B cell (primary cell): ENCODE data around the gene MAB21L4. TPM values are rescaled to one million over a fixed set of nuclear protein-coding genes. Genes with fewer than 3 reads are reported as not detected.

Experiments used
- ATAC-seq: fragments of 200-7000 bp; cut with Tn5 transposase; one replicate; pipeline ENCODE4 v1.10.0; 2021; ENCODE audit warnings: low read depth, mild to moderate bottlenecking, moderate number of reproducible peaks, moderate library complexity
- CTCF ChIA-PET: fragments of 350-600 bp; sonication (Branson Sonifier 250); formaldehyde crosslinking; loops from one replicate; lab custom pipeline; 2021; ENCODE audit warnings: antibody characterized with exemption, inconsistent platforms; lab: Charles Lee
- POLR2A ChIA-PET: fragments of 350-600 bp; sonication (Branson Sonifier 250); formaldehyde crosslinking; loops from one replicate; lab custom pipeline; 2021; ENCODE audit warnings: antibody characterized with exemption; lab: Charles Lee
- DNase-seq: peaks from one replicate; pipeline ENCODE4 v3.0.0; 2013
- H2AFZ ChIP-seq: 2 replicates; pipeline ENCODE4 v1.6.1; 2012; ENCODE audit warnings: mild to moderate bottlenecking, low read depth, low read length; ENCODE audit not compliant: insufficient read depth, poor library complexity, severe bottlenecking
- H3K27ac ChIP-seq, 2 donors: 1 replicate in 1 of 2; 2 replicates in 1 of 2; pipeline ENCODE4 v1.5.1; 2012 to 2013; ENCODE audit warnings: low read length in 2 of 2, mild to moderate bottlenecking in 2 of 2, moderate library complexity in 1 of 2
- H3K27me3 ChIP-seq, 4 experiments: fragments of 200-600 bp in 1 of 4; sonication (generic) in 1 of 4; replicated peaks in 1 of 4; 1 replicate in 2 of 4; 2 replicates in 2 of 4; pipeline versions ENCODE4 v1.6.1 to v1.7.0; 2013 to 2016; ENCODE audit warnings: low read length in 3 of 4, mild to moderate bottlenecking in 2 of 4, mixed read lengths in 1 of 4, moderate library complexity in 1 of 4; ENCODE audit not compliant: insufficient read depth in 4 of 4, control insufficient read depth in 3 of 4; ENCODE audit errors: control extremely low read depth in 1 of 4
- H3K36me3 ChIP-seq, 2 experiments: replicated peaks in 1 of 2; 1 replicate in 1 of 2; 2 replicates in 1 of 2; pipeline versions ENCODE4 v1.6.1 to v1.7.1; 2013; ENCODE audit warnings: low read length in 1 of 2; ENCODE audit not compliant: insufficient read depth in 2 of 2, control insufficient read depth in 1 of 2; ENCODE audit errors: control extremely low read depth in 1 of 2, extremely low read depth in 1 of 2
- H3K4me1 ChIP-seq, 2 donors: fragments of 200-600 bp in 1 of 2; sonication (generic) in 1 of 2; 1 replicate in 1 of 2; 2 replicates in 1 of 2; pipeline versions ENCODE4 v1.5.1 to v1.6.1; 2013 to 2017; ENCODE audit warnings: low read length in 2 of 2; ENCODE audit not compliant: control insufficient read depth in 2 of 2, insufficient read depth in 2 of 2
- H3K4me2 ChIP-seq: replicated peaks from 2 replicates; pipeline ENCODE3; 2012; ENCODE audit warnings: mild to moderate bottlenecking, low read depth, low read length; ENCODE audit not compliant: poor library complexity, severe bottlenecking
- H3K4me3 ChIP-seq, 5 experiments: fragments of 200-600 bp in 1 of 5; sonication (generic) in 1 of 5; 1 replicate in 3 of 5; 2 replicates in 2 of 5; pipeline versions ENCODE4 v1.5.1 to v1.7.0; 2011 to 2016; ENCODE audit warnings: low read length in 4 of 5, mild to moderate bottlenecking in 4 of 5, low read depth in 2 of 5, control low read depth in 1 of 5, moderate library complexity in 1 of 5; ENCODE audit not compliant: insufficient read depth in 1 of 5; ENCODE audit errors: control extremely low read depth in 1 of 5, extremely low read depth in 1 of 5
- H3K79me2 ChIP-seq: fragments of 200-600 bp; sonication (generic); one replicate; pipeline ENCODE4 v1.6.0; 2016; ENCODE audit warnings: low read length; ENCODE audit not compliant: control insufficient read depth, insufficient read depth
- H3K9ac ChIP-seq: fragments of 200-600 bp; sonication (generic); 2 replicates; pipeline ENCODE4 v1.6.1; 2017; ENCODE audit warnings: mild to moderate bottlenecking, low read length, moderate library complexity
- H3K9me3 ChIP-seq, 3 donors: one replicate each; pipeline versions ENCODE4 v1.6.1 to v1.7.1; 2013; ENCODE audit warnings: low read length in 2 of 3; ENCODE audit not compliant: control insufficient read depth in 2 of 3, insufficient read depth in 1 of 3; ENCODE audit errors: control extremely low read depth in 1 of 3
- H4K20me1 ChIP-seq: 2 replicates; pipeline ENCODE4 v1.6.0; 2012; ENCODE audit warnings: mild to moderate bottlenecking, low read length; ENCODE audit not compliant: insufficient read depth, control insufficient read depth, poor library complexity, severe bottlenecking
- H3K27ac Mint-ChIP-seq: one replicate; pipeline ENCODE4 v1.8.0; 2021; ENCODE audit warnings: mixed read lengths
- H3K27me3 Mint-ChIP-seq: one replicate; pipeline ENCODE4 v1.8.0; 2021; ENCODE audit warnings: mixed read lengths
- H3K4me1 Mint-ChIP-seq: one replicate; pipeline ENCODE4 v1.8.0; 2021; ENCODE audit warnings: mixed read lengths
- H3K4me3 Mint-ChIP-seq: one replicate; pipeline ENCODE4 v1.8.0; 2021; ENCODE audit warnings: mixed read lengths
- H3K9me3 Mint-ChIP-seq: one replicate; pipeline ENCODE4 v1.8.0; 2022; ENCODE audit warnings: mixed read lengths; ENCODE audit not compliant: insufficient read depth
- CTCF ChIP-seq: fragments of 200-600 bp; IDR thresholded peaks from one replicate; pipeline ENCODE4 v1.8.0; 2022; ENCODE audit warnings: antibody characterized with exemption, mild to moderate bottlenecking
- EZH2 ChIP-seq: IDR thresholded peaks from 2 replicates; pipeline ENCODE4 v1.6.1; 2012; ENCODE audit warnings: borderline replicate concordance, low read depth, mild to moderate bottlenecking, moderate library complexity, low read length; ENCODE audit not compliant: insufficient read depth, poor library complexity, severe bottlenecking
- WGBS: methylation state at CpG from one replicate; pipeline ENCODE4 v1.1.5; 2013; ENCODE audit warnings: missing lambda C conversion rate; ENCODE audit not compliant: insufficient coverage; 5-methylcytosine and 5-hydroxymethylcytosine counted together
- intact Hi-C: fragments of 100-400 bp; cut with micrococcal nuclease; formaldehyde crosslinking; loops from one replicate; pipeline ENCODE4 v1.10.0; 2022
- polyA plus RNA-seq: library from polyadenylated mRNA; depleted of rRNA; stranded (reverse); fragments of >200 nt; gene quantifications from 2 replicates; pipeline ENCODE4 v1.2.3, GENCODE V29; 2012
- total RNA-seq, 2 donors: library from RNA; stranded (reverse); fragments of 120-200 nt in 1 of 2; gene quantifications; 1 replicate in 1 of 2; 2 replicates in 1 of 2; pipeline versions ENCODE4 v1.2.3 to v1.2.4, GENCODE V29; 2013 to 2022

Gene MAB21L4
- total and polyA plus RNA-seq, 2 donors (not counting 1 experiment from before 2014, with no cell fraction given): not detected

- no peaks in the 10 kb centered on the region for H4K20me1 ChIP-seq
- ChIA-PET POLR2A (no interaction called here), CTCF (no interaction called here)
- no peaks in the 10 kb centered on the region for H3K27me3 ChIP-seq
- no peaks in the 10 kb centered on the region for H3K36me3 ChIP-seq
- no peak overlapping the region for H3K4me2 ChIP-seq
- peaks cover 8% of the 10 kb centered on the region for H3K27me3 Mint-ChIP-seq
- intact Hi-C loops: no loop called here
- no peak overlapping the region for H2AFZ ChIP-seq
- H3K9ac ChIP-seq: no peak overlapping the region
- peaks cover 0 to 7% (median 0%) of the 10 kb centered on the region in 3 donors for H3K9me3 ChIP-seq
- no peak overlapping the region for H3K27ac Mint-ChIP-seq
- no peaks in the 10 kb centered on the region for H3K4me1 ChIP-seq
- H3K4me3 ChIP-seq: no peak overlapping the region
- TF ChIP-seq EZH2 (no peak), CTCF (no peak)
- ATAC-seq: no peak
- H3K4me1 Mint-ChIP-seq: no peaks in the 10 kb centered on the region
- no peak overlapping the region for H3K27ac ChIP-seq
- no peak overlapping the region for H3K4me3 Mint-ChIP-seq
- no peaks in the 10 kb centered on the region for H3K79me2 ChIP-seq
- WGBS: 90% methylated on average over 26 of the region's 26 CpGs
- H3K9me3 Mint-ChIP-seq: no peaks in the 10 kb centered on the region
- no peak for DNase-seq
Measured at GRCh38 chr2:240930631-240931318, 34.8 kb upstream of the MAB21L4 start.

- H3K4me1 Mint-ChIP-seq: no peaks in the 10 kb centered on the region
- no peaks in the 10 kb centered on the region for H3K4me1 ChIP-seq
- H3K27ac Mint-ChIP-seq: no peak overlapping the region
- no peaks in the 10 kb centered on the region for H4K20me1 ChIP-seq
- no peak overlapping the region for H3K4me2 ChIP-seq
- H3K27ac ChIP-seq: no peak overlapping the region
- no peaks in the 10 kb centered on the region for H3K9me3 Mint-ChIP-seq
- no peaks in the 10 kb centered on the region for H3K79me2 ChIP-seq
- H3K36me3 ChIP-seq: no peaks in the 10 kb centered on the region
- TF ChIP-seq CTCF: no peak
- TF ChIP-seq EZH2: no peak
- peaks cover 8% of the 10 kb centered on the region for H3K27me3 Mint-ChIP-seq
- no peak overlapping the region for H2AFZ ChIP-seq
- no peaks in the 10 kb centered on the region for H3K27me3 ChIP-seq
- peaks cover 0 to 3% (median 0%) of the 10 kb centered on the region in 3 donors for H3K9me3 ChIP-seq
- no peak overlapping the region for H3K4me3 ChIP-seq
- ChIA-PET CTCF (no interaction called here), POLR2A (no interaction called here)
- WGBS: 88% methylated on average over 12 of the region's 12 CpGs
- ATAC-seq: no peak
- DNase-seq: no peak
- no peak overlapping the region for H3K4me3 Mint-ChIP-seq
- no peak overlapping the region for H3K9ac ChIP-seq
- intact Hi-C loops: no loop called here
Measured at GRCh38 chr2:240930096-240930630, 34.2 kb upstream of the MAB21L4 start.
